ENCODE measurements around the gene PPP2R5D.
"Not testable (repeated sequence)": the region's sequence is repeated elsewhere in the genome, so short reads cannot be mapped to it uniquely, and the experiment has no call there.

PPP2R5D gene

DNA sequence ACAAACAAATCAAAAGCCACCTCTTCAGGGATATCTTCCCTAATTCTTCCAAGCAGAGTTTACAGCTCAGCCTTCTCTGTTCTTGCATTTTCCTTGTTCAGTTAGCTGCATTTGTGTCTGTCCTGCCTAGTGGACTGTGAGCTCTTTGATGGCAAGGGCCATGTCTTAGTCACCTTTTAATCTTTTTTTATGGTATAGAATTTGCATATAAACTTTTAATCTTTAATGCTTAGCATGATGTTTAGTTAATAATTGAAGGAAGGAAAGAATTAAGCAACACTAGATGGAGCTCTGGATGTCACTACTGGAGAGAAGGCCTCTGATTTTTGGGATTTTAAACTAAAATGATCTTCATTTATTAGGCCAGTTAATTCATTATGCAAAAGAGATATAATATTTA, 12.1 kb downstream of the PPP2R5D start:
- no peak for DNase-seq

DNA sequence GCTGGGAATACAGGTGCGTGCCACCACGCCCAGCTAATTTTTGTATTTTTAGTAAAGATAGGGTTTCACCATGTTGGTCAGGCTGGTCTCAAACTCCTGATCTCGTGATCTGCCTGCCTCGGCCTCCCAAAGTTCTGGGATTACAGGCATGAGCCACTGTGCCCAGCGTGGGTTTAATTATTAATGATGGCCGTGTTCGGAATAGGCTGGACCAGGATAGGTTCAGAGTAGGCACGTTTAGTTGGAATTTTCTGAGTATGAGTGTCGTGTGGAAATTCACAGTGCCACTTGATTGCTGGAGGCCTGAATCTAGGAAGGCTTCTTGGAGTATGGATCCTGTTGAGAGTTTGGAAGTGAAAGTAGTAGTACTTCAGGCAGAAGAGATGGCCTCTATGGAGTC, 13.8 kb downstream of the PPP2R5D start:
- not testable (repeated sequence) for DNase-seq

DNA sequence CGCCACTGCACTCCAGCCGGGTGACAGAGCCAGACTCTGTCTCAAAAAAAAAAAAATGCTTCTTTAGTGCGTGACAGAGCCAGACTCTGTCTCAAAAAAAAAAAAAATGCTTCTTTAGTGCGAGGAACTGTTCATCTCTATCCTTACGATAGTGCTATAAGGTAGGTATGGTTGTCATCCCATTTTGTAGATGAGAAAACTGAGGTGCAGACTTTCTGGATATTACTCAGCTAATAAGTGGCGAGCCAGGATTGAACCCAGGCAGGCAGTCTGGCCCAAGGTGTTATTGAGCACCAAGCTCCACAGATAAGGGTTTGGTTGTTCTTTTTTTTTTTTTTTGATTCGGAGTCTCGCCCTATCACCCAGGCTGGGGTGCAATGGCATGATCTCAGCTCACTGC, 17.5 kb downstream of the PPP2R5D start:
- DNase-seq, result no peak

DNA sequence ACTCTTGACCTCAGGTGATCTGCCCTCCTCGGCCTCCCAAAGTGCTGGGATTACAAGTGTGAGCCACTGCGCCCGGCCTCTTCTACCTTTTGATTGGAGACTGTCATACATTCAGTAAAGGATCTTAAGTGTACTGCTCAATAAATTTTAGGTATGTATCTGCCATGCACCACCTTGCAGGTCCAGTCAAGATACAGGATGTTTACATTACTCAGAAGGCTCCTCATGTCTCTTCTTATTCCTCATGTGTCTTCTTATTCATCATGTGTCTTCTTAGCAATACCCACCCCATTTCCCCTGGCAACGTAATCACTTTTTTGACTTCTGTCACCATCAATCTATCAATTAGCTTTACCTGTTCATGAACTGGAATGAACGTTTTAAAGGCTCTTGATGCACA, 21.5 kb downstream of the PPP2R5D start:
- DNase-seq, result no peak

DNA sequence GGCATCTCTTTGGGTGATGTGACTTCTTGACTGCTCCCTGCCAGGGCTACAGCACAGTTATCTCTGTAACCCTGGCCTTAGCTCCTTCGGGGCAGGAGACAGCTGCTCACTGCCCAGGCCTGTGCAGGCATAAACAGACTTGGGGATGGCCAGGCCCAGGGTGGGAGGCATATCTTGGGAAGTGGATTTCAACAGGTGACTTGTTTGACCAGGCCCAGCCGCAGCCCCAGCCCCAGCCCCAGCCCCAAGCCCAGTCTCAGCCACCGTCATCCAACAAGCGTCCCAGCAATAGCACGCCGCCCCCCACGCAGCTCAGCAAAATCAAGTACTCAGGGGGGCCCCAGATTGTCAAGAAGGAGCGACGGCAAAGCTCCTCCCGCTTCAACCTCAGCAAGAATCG, 21.9 kb downstream of the PPP2R5D start:
- DNase-seq, result no peak

DNA sequence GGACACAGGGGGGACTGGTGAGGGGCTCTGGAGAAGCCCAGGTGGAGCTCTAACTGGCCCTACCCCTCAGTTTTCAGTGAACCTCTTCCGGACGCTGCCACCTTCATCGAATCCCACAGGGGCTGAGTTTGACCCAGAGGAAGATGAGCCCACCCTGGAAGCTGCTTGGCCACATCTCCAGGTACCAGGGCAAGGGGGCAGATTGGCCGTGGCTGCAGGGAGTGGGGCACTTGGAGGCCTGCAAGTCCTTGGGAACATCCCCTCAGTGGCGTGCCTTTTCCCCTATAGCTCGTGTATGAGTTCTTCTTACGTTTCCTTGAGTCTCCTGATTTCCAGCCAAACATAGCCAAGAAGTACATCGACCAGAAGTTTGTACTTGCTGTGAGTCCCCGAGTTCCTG, 22.8 kb downstream of the PPP2R5D start:
- DNase-seq, result no peak

DNA sequence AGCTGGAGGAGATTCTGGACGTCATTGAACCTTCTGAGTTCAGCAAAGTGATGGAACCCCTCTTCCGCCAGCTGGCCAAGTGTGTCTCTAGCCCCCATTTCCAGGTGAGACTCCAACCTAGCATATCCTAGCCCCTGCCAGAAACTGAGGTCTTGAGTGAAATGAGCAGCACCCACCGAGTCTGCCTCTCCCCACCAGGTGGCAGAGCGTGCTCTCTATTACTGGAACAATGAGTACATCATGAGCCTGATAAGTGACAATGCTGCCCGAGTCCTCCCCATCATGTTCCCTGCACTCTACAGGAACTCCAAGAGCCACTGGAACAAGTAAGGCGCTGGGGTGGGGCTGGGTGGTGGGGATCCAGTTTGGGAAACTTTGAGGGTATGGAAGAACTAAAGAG, 24.8 kb downstream of the PPP2R5D start:
- DNase-seq, result peak; percentile 22 to 48

DNA sequence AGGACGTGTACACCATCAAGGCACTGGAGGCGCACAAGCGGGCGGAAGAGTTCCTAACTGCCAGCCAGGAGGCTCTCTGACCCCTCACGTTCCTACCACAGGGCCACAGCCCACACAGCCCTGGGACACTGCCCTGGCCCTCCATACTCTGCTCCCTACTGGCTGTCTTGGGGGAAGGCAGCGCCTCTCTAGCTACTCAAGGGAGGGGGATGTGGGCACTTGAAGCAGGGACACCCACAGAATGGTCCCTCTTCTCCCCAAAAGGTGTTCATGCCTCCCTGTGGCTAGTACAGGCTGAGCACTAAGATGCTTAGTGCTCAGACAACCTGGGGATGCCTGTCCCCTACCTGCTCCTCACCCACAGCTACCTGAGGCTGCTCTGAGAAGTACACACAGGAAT, 26.8 kb downstream of the PPP2R5D start:
- DNase-seq, result no peak

DNA sequence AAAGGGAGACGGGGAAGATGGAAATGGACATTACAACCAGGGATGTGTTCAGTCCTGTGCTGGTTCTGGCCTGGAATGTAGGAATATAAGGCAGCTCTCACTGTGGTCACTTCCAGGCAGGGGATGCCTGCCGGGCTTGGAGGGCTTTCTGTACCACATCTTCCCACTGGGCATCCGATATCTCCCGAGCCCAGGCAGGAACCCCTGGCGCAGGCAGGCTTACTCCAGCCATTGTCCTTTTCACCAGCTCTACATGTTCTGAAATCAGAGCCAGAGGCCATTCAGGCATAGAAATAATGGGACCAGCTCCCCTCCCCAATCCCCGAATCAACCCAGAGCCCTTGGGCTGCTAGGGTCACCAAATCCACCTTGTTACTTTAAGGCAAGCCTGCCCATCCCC, 28.0 kb downstream of the PPP2R5D start:
- no peak for DNase-seq

DNA sequence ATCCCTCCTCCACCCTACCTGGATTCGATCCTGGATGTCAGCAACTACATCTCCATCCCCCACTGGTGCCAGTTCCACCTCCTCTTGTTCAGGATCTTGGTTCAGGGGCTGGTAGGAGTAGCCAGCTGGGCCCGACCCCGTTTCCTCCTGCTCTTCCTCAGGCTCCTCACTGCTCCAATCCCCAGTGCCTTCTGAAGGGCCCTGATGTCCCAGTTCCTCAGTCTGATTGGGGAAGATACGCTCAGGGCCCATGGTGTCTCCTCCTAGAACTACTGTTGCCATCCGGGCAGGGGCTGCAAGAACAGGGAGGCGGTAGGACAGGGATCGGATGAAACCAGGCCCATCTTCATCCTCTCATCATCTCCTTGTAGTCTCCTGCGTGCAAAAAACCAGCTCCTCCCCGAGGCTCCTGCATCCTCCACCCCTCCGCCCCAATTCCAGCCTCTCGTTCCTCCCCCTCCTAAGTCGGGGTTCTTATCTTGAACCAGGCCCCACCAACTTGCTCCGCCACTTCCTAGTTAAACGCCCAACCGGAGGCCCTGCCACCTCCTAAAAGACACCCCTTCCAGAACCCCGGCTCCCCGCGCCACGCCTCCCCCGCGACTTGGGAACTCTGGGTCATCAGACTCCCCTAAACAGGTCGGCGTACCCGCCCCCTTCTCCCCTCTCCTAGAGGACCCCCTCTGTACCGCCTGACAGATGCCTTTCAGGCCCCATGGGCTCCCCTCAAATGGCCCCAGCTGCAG, 28.9 kb downstream of the PPP2R5D start:
- no peak for DNase-seq

DNA sequence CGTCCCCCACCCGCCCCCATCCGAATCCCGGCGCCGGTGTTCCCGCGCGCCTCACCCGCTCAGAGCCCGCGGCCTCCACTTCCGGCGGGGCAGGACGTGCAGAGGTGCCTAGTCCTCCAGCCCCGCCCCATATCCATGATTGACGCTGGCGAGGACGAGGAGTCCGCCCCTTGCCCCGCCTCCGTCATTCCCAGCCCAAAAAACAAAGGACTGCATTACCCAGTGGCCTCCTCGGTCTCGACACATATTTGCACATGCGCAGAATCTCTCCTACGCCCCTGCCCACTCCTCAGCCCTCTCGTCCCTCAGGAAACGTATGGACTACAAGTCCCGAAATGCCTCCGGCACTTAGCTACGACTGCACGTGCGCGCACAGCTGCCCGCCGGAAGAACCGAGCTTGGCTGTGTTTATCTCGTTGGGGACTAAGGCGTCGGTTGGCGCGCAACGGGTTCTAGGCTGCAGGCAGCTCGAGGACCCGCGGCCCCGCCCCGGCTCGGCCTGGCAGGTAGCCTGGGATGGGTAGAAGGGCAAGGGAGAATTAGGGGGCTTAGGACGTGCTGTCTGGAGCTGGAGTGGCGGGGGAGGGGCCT, 29.6 kb downstream of the PPP2R5D start, which contains the start of the genes KLHDC3 and MEA1:
KLHDC3 (plus strand) TSS at position 407 of the 591 bp plus-strand sequence. CDS start 2,944 bp downstream, outside the sequence.
MEA1 (minus strand) TSS at position 104 of the 591 bp plus-strand sequence. CDS start 133 bp downstream, outside the sequence.
- DNase-seq, result peak; percentile 100

DNA sequence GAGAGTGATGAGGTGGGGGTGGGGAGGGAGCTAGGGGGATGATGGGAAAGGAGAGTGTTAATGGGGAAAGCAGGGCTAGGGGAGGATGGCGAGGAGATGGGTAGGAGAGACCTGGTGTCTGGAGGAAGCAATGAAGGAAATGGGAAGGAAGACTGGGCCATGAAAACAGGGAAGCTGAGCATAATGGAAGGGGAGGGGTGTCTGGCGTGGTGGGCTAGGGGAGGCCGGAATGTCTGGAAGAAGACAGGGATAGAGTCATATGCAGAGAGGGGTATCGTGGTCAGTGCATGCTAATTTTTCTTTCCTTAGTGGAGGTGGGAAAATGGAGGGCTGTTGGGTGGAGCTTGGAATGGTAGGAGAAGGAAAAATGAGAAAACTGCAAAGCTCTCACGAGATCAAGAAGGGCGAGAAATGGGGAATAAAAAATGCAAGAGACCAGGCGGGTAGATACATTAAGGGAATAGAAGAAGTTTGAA, 30.1 kb downstream of the PPP2R5D start:
- DNase-seq, result no peak

DNA sequence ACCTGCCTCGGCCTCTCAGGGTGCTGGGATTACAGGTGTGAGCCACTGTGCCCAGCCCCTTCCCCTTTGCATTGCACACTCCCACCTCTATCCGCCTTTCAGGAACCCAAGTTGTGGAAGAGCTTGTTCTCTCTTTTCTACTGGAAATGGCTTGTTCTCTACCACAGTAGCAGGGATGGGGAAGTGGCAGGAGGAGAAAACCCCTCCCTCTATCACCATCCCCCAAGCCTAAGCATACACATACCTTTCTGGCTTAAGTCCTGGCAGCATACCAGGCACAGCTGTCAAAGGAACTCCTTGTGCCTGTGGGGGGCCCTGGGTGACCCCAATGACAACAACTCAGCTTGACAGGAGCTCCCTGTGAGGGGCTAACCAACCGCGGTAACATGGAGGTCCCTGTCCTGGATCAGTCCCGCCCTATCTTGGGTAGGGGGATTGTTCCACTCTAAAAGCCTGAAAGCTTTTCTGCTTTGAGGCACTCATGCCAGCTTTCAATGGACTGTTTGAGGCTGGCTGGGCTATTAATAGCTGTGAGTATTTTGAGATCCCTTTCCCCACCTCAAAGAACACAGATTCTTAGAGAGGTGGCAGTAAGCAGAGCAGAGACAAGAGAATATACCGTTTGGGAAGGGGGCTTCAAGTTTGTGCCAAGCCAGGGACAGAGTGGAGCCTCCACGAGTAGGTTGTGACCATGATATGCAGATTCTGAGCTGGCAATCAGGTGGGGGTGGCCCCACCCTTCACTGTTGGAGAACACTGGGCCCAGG, 32.0 kb downstream of the PPP2R5D start:
- DNase-seq, result no peak

DNA sequence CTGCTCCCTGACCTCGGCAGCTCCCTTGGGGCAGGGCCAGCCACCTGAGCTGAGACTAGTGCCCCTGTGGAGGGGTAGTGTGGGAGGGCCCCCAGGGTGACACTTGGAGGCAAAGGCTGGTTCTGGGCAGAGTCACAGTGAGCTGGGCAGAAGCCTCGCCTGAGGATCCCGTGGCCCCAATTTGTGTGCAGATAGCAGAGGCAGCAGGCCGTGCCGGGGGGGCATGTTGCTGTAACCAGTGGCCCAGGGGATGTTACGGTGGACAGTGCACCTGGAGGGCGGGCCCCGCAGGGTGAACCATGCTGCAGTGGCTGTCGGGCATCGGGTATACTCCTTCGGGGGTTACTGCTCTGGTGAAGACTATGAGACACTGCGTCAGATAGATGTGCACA, 32.6 kb downstream of the PPP2R5D start:
- no peak for DNase-seq

DNA sequence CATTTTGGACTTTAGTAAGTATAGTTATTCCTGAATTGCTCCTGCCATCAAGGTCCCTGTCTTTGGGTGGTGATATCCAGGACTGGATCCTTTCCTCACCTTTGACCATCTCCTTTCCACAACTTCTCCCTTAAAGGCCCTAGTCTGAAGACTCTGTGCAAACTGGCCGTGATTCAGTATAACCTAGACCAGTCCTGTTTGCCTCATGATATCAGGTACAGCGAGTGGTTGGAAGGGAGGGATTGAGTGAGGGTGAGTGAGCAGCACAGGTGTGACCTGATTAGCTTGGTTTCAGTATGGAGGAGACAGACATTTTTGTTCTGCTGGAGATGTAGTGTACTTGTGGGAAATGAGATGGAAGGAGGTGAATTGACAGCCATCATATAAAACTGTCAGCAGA, 34.8 kb downstream of the PPP2R5D start:
- DNase-seq, result no peak

DNA sequence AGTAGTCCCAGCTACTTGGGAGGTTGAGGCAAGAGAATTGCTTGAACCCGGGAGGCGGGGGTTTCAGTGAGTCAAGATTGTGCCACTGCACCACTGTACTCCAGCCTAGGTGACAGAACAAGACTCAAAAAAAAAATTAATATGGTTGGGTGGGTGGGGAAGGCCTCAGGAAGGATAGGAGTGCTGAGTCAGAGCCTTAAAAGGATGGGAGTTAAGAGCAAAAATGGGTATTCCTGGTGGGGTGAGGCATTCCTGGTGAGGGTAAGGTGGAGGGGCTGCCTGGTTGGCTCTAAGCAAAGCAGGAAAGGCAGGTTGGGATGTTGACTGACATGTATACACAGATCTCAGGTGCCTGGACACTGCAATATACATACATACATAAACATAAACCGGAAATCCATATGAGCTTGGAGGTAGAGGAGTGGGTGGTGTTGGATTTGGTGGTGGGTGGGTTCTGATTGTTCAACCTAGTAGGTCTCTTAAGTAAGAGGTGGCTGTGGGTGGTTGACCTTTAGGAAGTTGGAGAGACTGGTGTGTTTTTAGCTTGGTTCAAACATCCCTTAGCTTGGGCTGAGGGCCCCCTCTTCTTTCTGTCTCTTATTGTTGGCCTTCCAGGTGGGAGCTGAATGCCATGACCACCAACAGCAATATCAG, 35.8 kb downstream of the PPP2R5D start:
- DNase-seq, result no peak

DNA sequence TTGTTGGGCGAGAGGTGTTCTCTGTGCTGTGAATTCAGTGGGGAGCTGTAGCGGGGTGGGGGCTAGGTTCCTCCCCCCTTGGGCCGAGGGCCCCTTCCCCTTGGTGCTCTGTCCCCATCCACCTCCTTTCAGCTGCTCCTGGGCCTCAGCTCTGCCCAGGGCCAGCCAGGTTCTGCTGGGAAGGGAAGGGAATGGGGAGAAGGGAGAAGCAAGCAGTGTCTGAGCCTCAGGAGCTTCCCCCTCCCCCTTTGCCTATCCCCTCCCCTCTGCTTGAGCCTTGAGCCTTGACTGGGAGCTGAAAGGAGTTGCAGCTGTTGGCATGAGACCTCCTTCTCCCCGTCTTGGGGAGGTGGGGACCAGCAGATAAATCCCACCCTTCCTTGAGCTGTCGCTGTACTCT, 36.5 kb downstream of the PPP2R5D start:
- no peak for DNase-seq

DNA sequence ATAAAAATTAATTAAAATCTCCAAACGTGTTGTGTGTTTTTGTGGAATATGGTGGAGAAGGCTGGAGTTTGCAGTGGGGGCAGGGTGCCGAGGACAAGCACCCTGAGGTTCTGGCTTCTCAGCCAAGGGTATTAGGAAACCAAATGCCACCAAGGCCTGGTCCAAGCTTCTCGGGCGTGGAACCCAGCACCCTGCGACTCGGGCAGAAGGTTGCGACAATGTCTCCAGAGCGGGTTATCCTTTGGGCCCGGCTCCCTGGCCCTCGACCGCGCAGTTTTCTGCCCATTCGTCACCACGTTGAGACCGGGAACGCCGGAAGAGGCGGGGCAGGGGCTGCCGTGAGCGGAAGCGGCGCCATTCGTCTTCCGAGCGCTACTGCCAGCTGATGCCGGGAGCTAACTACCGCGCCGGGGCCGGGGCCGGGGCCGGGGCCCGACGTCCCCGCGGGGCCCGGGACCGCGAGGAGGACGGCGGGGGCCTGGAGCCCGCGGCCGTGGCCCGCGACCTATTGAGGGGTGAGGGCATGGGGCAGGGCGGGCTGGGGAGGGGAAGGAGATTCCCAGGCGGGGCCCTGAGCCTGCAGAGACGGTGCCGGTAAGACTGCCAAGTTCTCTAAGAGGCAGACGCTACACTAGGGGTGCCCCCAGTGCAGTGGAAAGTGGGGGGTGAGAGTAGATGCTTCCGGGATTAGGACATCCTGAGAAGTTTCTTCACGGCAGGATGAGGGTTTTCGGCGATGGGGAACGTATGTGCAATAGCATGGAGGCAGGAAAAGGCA, 37.1 kb downstream of the PPP2R5D start, which contains the start of gene RRP36:
RRP36 (plus strand) TSS at position 354 of the 778 bp plus-strand sequence; CDS start at position 386, 32 bp downstream.
- peak; percentile 43 to 70 for DNase-seq

DNA sequence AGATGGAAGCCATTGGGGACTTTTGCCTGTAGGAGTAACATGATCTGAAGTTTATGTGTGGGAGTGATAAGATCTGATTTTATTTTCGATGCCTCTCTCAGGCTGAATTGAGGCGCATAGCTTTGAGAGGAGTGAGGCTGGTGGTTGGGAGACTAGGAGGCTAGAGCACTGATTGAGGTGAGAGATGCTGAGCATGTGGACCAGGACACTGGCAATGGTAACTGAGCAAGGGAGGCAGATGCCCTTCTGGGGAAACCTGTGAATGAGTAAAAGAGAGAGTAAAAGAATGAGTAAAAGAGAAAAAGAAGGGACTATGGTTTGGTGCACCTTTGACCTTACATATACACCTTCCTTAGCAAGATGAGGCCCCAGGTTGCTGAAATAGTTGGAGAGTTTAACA, 40.1 kb downstream of the PPP2R5D start:
- DNase-seq, result no peak

DNA sequence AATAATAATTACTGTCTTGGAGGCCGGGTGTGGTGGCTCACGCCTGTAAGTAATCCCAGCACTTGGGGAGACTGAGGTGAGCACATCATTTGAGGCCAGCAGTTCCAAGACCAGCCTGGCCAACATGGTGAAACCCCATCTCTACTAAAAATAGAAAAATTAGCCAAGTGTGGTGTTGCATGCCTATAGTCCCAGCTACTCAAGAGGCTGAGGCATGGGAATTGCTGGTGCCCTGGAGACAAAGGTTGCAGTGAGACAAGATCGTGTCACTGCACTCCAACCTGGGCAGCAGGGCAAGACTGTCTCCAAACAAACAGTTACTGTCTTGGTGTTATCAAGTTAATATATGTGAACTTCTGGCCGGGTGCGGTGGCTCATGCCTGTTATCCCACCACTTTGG, 42.0 kb downstream of the PPP2R5D start:
- no peak for DNase-seq

DNA sequence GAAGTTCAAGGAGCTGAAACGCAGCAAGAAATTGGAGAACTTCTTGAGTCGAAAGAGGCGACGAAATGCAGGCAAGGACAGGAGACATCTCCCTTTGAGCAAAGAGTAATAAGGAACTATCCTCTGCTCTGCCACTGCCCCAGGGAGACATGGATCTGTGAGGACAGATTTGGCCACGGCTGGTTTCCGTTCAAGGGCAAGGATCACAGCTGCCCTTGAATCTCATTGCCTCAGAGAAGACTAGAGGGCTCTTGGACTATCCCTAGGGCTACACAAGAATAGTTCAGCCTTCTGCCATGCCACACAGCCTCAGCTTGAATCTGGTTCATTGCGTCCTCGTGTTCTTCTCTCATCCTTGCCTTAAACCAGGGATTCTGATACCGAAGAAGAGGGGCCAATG, 44.8 kb downstream of the PPP2R5D start:
- no peak for DNase-seq

DNA sequence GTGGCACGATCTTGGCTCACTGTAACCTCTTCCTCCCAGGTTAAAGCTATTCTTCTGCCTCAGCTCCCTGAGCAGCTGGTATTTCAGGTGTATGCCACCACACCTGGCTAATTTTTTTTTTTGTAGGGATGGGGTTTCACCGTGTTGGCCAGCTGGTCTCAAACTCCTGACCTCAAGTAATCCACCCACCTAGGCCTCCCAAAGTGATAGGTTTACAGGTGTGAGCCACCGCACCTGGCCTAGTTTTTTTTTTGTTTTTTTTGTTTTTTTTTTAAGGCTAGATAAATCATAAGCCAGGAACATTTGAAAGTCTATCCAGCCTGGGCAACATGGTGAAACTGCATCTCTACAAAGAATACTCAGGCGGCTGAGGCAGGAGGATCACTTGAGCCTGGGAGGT, 48.0 kb downstream of the PPP2R5D start:
- no peak for DNase-seq
